Lower leg skin (tissue), 3 donors: Measurements from ENCODE around the gene SH3RF3.

ENCODE experiments used
- CTCF ChIP-seq, 3 donors: fragments of 450-650 bp; IDR thresholded peaks; one replicate each; pipeline ENCODE4 v1.5.1; 2016; ENCODE audit warnings: antibody characterized with exemption in 3 of 3, mild to moderate bottlenecking in 3 of 3, moderate library complexity in 2 of 3
- POLR2A ChIP-seq, 2 donors: fragments of 450-650 bp; IDR thresholded peaks; one replicate each; pipeline ENCODE4 v1.6.1; 2016 to 2017; ENCODE audit warnings: antibody characterized with exemption in 2 of 2, mild to moderate bottlenecking in 1 of 2, moderate library complexity in 1 of 2

GRCh38 chr2:109393662-109393972 lies 264.6 kb downstream of the SH3RF3 start:
- no peak for TF ChIP-seq POLR2A (IDR thresholded peaks at IDR 0.05)
- no peak for TF ChIP-seq CTCF (IDR thresholded peaks at IDR 0.05)
